HCT116 (cell line): ENCODE data around the gene BTBD10. TPM values are rescaled to one million over a fixed set of nuclear protein-coding genes. Genes with fewer than 3 reads are reported as not detected.

ENCODE experiments used
- ATAC-seq: fragments of 200-7000 bp; cut with Tn5 transposase; 2 replicates; pipeline ENCODE4 v1.9.1; 2020; ENCODE audit warnings: mild to moderate bottlenecking, moderate library complexity
- BruUV-seq: library from RNA; stranded (reverse); fragments of 400-500 nt; replicated peaks from 2 replicates; lab custom pipeline; 2021; lab: Mats Ljungman, UMichigan
- CTCF ChIA-PET: fragments of 300-600 bp; sonication (Branson Sonifier 250); formaldehyde crosslinking; loops from one replicate; lab custom pipeline; 2021; ENCODE audit warnings: antibody characterized with exemption; lab: Charles Lee
- POLR2A ChIA-PET: fragments of 300-600, 350-600 bp; sonication (Branson Sonifier 250); formaldehyde crosslinking; loops from one replicate; lab custom pipeline; 2021; ENCODE audit warnings: antibody characterized with exemption; lab: Charles Lee
- RAD21 ChIA-PET, 2 experiments: fragments of 300-600 bp; sonication (Branson Sonifier 250); formaldehyde crosslinking; loops; one replicate each; lab custom pipeline; 2023; ENCODE audit warnings: low total read pairs in 2 of 2; ENCODE audit not compliant: uncharacterized antibody in 2 of 2, unreplicated experiment in 2 of 2, low non-redundant PET in 1 of 2; lab: Charles Lee
- DNase-seq: peaks from one replicate; pipeline ENCODE4 v3.0.0-alpha.2; 2010; ENCODE audit warnings: low read depth, low spot score
- H2AFZ ChIP-seq: fragments of 200-600 bp; shearing (Covaris generic), sonication (generic); 2 replicates; pipeline ENCODE4 v1.6.1; 2017; ENCODE audit warnings: low read depth, mixed run types, mixed read lengths, antibody characterized with exemption, low read length; ENCODE audit not compliant: poor library complexity, severe bottlenecking
- H3K27ac ChIP-seq: 2 replicates; pipeline ENCODE4 v1.5.1; 2012; ENCODE audit warnings: low read depth, low read length
- H3K27me3 ChIP-seq: fragments of 200-600 bp; sonication (generic); 2 replicates; pipeline ENCODE4 v1.6.1; 2016; ENCODE audit warnings: mixed run types, low read length, mixed read lengths; ENCODE audit not compliant: insufficient read depth
- H3K36me3 ChIP-seq, 2 experiments: fragments of 200-500 bp in 1 of 2; fragments of 200-600 bp in 1 of 2; sonication (Bioruptor generic) in 1 of 2; sonication (generic) in 1 of 2; 2 replicates each; pipeline versions ENCODE4 v1.5.1 to v1.6.1; 2014 to 2016; ENCODE audit warnings: low read length in 2 of 2, inconsistent platforms in 1 of 2, mixed read lengths in 1 of 2, mixed run types in 1 of 2; ENCODE audit not compliant: insufficient read depth in 2 of 2, control insufficient read depth in 1 of 2
- H3K4me1 ChIP-seq, 2 experiments: fragments of 200-600 bp in 1 of 2; sonication (generic) in 1 of 2; 2 replicates each; pipeline versions ENCODE4 v1.5.1 to v1.6.1; 2012 to 2017; ENCODE audit warnings: low read length in 2 of 2, inconsistent platforms in 1 of 2, mild to moderate bottlenecking in 1 of 2, mixed read lengths in 1 of 2, mixed run types in 1 of 2, moderate library complexity in 1 of 2; ENCODE audit not compliant: insufficient read depth in 2 of 2, control insufficient read depth in 1 of 2
- H3K4me2 ChIP-seq: fragments of 200-600 bp; sonication (generic); 2 replicates; pipeline ENCODE4 v1.6.1; 2017; ENCODE audit warnings: mixed run types, low read length, mixed read lengths
- H3K4me3 ChIP-seq, 2 experiments: fragments of 200-600 bp in 1 of 2; sonication (generic) in 1 of 2; replicated peaks in 1 of 2; 2 replicates each; pipeline ENCODE4 v1.5.1; 2011 to 2016; ENCODE audit warnings: low read length in 2 of 2, control low read depth in 1 of 2, low read depth in 1 of 2, mild to moderate bottlenecking in 1 of 2, mixed read lengths in 1 of 2, mixed run types in 1 of 2
- H3K79me2 ChIP-seq: fragments of 200-600 bp; sonication (generic); 2 replicates; pipeline ENCODE4 v1.6.1; 2017; ENCODE audit warnings: mild to moderate bottlenecking, mixed run types, low read length, moderate library complexity, mixed read lengths; ENCODE audit not compliant: insufficient read depth
- H3K9ac ChIP-seq: fragments of 200-600 bp; sonication (generic); 2 replicates; pipeline ENCODE4 v1.6.1; 2016; ENCODE audit warnings: low read length, mixed read lengths
- H3K9me2 ChIP-seq: fragments of 200-600 bp; sonication (generic), shearing (Covaris generic); 2 replicates; pipeline ENCODE4 v1.6.1; 2017; ENCODE audit warnings: mixed run types, mild to moderate bottlenecking, moderate library complexity; ENCODE audit not compliant: insufficient read depth
- H3K9me3 ChIP-seq, 2 experiments: fragments of 200-500 bp in 1 of 2; fragments of 200-600 bp in 1 of 2; sonication (Bioruptor generic) in 1 of 2; sonication (generic) in 1 of 2; 2 replicates each; pipeline ENCODE4 v1.6.1; 2014 to 2017; ENCODE audit warnings: low read length in 2 of 2, mixed read lengths in 2 of 2, inconsistent platforms in 1 of 2, low read depth in 1 of 2, mild to moderate bottlenecking in 1 of 2, mixed run types in 1 of 2, moderate library complexity in 1 of 2; ENCODE audit not compliant: control insufficient read depth in 1 of 2, insufficient read depth in 1 of 2
- H4K20me1 ChIP-seq: fragments of 200-600 bp; sonication (generic), shearing (Covaris generic); 2 replicates; pipeline ENCODE4 v1.6.1; 2017; ENCODE audit warnings: mixed run types, mild to moderate bottlenecking, moderate library complexity; ENCODE audit not compliant: insufficient read depth
- CEBPB ChIP-seq: IDR thresholded peaks from 2 replicates; pipeline ENCODE4 v1.6.1; 2012; ENCODE audit warnings: low read depth
- EGR1 ChIP-seq: IDR thresholded peaks from 2 replicates; pipeline ENCODE4 v1.6.1; 2012; ENCODE audit warnings: low read depth
- ELF1 ChIP-seq: IDR thresholded peaks from 2 replicates; pipeline ENCODE4 v1.6.1; 2012; ENCODE audit warnings: low read depth, borderline replicate concordance
- EZH2phosphoT487 ChIP-seq: fragments of 200-600 bp; IDR thresholded peaks from 2 replicates; pipeline ENCODE4 v1.6.1; 2018; ENCODE audit warnings: antibody characterized with exemption, borderline replicate concordance
- JUND ChIP-seq: IDR thresholded peaks from 2 replicates; pipeline ENCODE4 v1.6.1; 2012
- SIN3A ChIP-seq: IDR thresholded peaks from 2 replicates; pipeline ENCODE4 v1.6.1; 2012; ENCODE audit warnings: low read depth
- SP1 ChIP-seq: IDR thresholded peaks from 2 replicates; pipeline ENCODE4 v1.6.1; 2012; ENCODE audit warnings: low read depth
- SRF ChIP-seq: IDR thresholded peaks from 2 replicates; pipeline ENCODE4 v1.6.1; 2012; ENCODE audit warnings: low read depth
- TCF7L2 ChIP-seq: IDR thresholded peaks from 2 replicates; pipeline ENCODE4 v1.7.0; 2011; ENCODE audit warnings: borderline replicate concordance, inconsistent platforms; ENCODE audit not compliant: insufficient read depth, insufficient read length; ENCODE audit errors: extremely low read depth
- ZFX ChIP-seq: fragments of 450-650 bp; IDR thresholded peaks from 2 replicates; pipeline ENCODE4 v1.6.1; 2017
- ZNF274 ChIP-seq: fragments of 200-500 bp; sonication (Bioruptor generic); IDR thresholded peaks from 2 replicates; pipeline ENCODE4 v1.6.1; 2014; ENCODE audit warnings: mild to moderate bottlenecking, low read depth, low read length, inconsistent platforms
- intact Hi-C: fragments of 100-400 bp; cut with micrococcal nuclease; formaldehyde crosslinking; loops from 2 replicates; pipeline ENCODE4 v1.10.0; 2022
- total RNA-seq: library from RNA; stranded (reverse); gene quantifications from one replicate; pipeline ENCODE4 v1.2.1, GENCODE V29; 2021; ENCODE audit not compliant: unreplicated experiment
- TF ChIP-seq, protein P1 (sequence below): IDR thresholded peaks from 2 replicates; pipeline ENCODE4 v1.6.1; 2011; ENCODE audit warnings: mild to moderate bottlenecking, low read length, moderate library complexity; ENCODE audit not compliant: insufficient replicate concordance; ENCODE audit errors: extremely low read depth
- TF ChIP-seq, protein P2 (sequence below): IDR thresholded peaks from 2 replicates; pipeline ENCODE4 v1.6.1; 2012
- TF ChIP-seq, protein P3 (sequence below): IDR thresholded peaks from 2 replicates; pipeline ENCODE4 v1.6.1; 2012
- TF ChIP-seq, protein P4 (sequence below): IDR thresholded peaks from 2 replicates; pipeline ENCODE4 v1.6.1; 2012; ENCODE audit warnings: low read depth

BTBD10 gene
- total RNA-seq, 1 experiment from 2014 or later, result 17.0 TPM

DNA sequence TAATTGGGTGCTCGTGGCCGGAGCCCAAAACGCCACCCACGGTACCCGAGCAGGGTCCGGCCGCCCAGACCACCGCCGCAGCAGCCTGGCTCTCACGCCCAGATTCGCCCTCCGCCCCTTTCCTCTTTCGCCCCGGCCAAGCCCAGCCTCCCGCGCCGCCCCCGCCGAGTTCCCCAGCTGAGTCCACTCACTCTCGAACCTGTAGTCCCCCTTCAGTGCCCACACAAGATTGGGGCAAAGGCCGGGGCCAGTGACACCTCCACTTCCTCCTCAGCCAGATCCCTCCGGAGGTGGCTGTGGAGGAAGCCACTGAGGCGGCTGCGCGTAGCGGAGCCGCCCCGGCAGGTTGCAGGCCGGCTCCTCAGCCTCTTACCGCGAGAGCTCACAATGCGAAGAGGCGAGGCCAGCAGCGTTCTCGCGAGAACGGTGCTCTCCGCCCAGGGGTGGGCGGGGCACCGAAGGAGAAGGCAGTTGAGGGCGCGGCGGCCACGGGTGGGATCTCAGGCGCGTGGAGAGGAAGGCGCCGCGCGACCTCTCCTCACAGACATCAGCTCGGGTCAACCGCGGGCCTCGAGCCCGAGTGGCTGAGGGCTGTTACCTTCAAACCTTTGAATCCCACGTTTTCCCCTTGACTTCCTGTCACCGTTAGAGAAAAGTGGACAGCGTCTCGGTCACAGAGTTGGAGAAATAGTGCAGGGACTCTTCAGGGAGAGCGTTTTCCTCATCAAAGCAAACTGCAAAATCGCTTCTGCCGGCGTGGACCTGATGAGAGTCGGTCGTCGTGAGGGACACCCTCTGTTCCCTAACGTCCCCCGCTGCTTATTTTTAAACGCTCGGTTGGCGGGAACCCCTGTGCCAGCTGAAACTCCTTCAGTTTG lies at the start of gene BTBD10 (continued):
- TF ChIP-seq, protein P1, sequence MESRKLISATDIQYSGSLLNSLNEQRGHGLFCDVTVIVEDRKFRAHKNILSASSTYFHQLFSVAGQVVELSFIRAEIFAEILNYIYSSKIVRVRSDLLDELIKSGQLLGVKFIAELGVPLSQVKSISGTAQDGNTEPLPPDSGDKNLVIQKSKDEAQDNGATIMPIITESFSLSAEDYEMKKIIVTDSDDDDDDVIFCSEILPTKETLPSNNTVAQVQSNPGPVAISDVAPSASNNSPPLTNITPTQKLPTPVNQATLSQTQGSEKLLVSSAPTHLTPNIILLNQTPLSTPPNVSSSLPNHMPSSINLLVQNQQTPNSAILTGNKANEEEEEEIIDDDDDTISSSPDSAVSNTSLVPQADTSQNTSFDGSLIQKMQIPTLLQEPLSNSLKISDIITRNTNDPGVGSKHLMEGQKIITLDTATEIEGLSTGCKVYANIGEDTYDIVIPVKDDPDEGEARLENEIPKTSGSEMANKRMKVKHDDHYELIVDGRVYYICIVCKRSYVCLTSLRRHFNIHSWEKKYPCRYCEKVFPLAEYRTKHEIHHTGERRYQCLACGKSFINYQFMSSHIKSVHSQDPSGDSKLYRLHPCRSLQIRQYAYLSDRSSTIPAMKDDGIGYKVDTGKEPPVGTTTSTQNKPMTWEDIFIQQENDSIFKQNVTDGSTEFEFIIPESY, result peak; percentile 99
- TF ChIP-seq, protein P2, sequence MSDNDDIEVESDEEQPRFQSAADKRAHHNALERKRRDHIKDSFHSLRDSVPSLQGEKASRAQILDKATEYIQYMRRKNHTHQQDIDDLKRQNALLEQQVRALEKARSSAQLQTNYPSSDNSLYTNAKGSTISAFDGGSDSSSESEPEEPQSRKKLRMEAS, result peak; percentile 69

DNA sequence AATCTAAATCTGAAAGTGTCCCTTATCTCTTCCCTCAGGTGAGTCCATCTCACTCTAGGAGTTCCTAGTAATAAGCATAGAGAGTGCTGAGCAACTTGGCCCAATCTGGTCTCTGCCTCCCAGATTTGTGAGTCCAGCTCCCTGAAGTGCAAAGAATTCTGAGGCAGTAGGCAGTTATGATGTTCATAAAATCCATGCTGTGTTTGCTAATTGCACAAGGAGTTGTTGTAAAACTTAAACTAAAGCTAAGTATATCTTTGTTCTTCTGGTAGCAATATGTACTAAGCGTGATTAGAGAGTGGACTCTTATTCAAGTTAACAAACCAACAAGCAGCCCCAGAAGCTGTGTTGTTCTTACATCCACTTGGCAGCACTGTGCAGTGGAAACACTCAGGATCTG lies 40.4 kb upstream of the BTBD10 start:
- no peaks in the 10 kb centered on the region for H3K36me3 ChIP-seq
- CTCF ChIA-PET, result interaction anchor here (0.7 kb wide), 1 partner anchor 16 kb away, joined by 3 read pairs; no protein-coding TSS in a partner anchor
- H3K79me2 ChIP-seq, result no peaks in the 10 kb centered on the region
- ATAC-seq, result no peak
- DNase-seq, result no peak
- no peaks in the 10 kb centered on the region for H3K4me1 ChIP-seq
- H3K27ac ChIP-seq, result no peak overlapping the region
- POLR2A ChIA-PET, result no interaction called here
- H3K4me3 ChIP-seq, result no peak overlapping the region
- no TSS peak for BruUV-seq
- RAD21 ChIA-PET, result no interaction called here
- H3K9me2 ChIP-seq, result no peaks in the 10 kb centered on the region
- H3K9me3 ChIP-seq, result no peaks in the 10 kb centered on the region
- H2AFZ ChIP-seq, result no peak overlapping the region
- intact Hi-C loops, result no loop called here
- no peak overlapping the region for H3K4me2 ChIP-seq
- no peak overlapping the region for H3K9ac ChIP-seq
- H3K27me3 ChIP-seq, result no peaks in the 10 kb centered on the region
- no peak for TF ChIP-seq SIN3A
- TF ChIP-seq JUND, result no peak
- TF ChIP-seq, protein P3, sequence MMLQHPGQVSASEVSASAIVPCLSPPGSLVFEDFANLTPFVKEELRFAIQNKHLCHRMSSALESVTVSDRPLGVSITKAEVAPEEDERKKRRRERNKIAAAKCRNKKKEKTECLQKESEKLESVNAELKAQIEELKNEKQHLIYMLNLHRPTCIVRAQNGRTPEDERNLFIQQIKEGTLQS, result no peak
- TF ChIP-seq, protein P1, result no peak
- TF ChIP-seq TCF7L2, result no peak
- TF ChIP-seq SP1, result no peak
- TF ChIP-seq ZFX, result no peak
- TF ChIP-seq EGR1, result no peak
- no peak for TF ChIP-seq SRF
- TF ChIP-seq, protein P4, sequence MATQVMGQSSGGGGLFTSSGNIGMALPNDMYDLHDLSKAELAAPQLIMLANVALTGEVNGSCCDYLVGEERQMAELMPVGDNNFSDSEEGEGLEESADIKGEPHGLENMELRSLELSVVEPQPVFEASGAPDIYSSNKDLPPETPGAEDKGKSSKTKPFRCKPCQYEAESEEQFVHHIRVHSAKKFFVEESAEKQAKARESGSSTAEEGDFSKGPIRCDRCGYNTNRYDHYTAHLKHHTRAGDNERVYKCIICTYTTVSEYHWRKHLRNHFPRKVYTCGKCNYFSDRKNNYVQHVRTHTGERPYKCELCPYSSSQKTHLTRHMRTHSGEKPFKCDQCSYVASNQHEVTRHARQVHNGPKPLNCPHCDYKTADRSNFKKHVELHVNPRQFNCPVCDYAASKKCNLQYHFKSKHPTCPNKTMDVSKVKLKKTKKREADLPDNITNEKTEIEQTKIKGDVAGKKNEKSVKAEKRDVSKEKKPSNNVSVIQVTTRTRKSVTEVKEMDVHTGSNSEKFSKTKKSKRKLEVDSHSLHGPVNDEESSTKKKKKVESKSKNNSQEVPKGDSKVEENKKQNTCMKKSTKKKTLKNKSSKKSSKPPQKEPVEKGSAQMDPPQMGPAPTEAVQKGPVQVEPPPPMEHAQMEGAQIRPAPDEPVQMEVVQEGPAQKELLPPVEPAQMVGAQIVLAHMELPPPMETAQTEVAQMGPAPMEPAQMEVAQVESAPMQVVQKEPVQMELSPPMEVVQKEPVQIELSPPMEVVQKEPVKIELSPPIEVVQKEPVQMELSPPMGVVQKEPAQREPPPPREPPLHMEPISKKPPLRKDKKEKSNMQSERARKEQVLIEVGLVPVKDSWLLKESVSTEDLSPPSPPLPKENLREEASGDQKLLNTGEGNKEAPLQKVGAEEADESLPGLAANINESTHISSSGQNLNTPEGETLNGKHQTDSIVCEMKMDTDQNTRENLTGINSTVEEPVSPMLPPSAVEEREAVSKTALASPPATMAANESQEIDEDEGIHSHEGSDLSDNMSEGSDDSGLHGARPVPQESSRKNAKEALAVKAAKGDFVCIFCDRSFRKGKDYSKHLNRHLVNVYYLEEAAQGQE, result no peak
- TF ChIP-seq ZNF274, result no peak
- TF ChIP-seq ELF1, result no peak
- TF ChIP-seq CEBPB, result no peak
- no peak for TF ChIP-seq EZH2phosphoT487
- no peaks in the 10 kb centered on the region for H4K20me1 ChIP-seq
